NCI-H1092 treated with DMSO at 0.1 percent for 48 hours (cell line): ENCODE data around the gene IGF2BP2.
"Not testable (repeated sequence)": the region's sequence is repeated elsewhere in the genome, so short reads cannot be mapped to it uniquely, and the experiment has no call there.

ENCODE experiments used
- DNase-seq: peaks from one replicate; lab custom pipeline; 2025; lab: John Stamatoyannopoulos, UW

IGF2BP2 gene

DNA sequence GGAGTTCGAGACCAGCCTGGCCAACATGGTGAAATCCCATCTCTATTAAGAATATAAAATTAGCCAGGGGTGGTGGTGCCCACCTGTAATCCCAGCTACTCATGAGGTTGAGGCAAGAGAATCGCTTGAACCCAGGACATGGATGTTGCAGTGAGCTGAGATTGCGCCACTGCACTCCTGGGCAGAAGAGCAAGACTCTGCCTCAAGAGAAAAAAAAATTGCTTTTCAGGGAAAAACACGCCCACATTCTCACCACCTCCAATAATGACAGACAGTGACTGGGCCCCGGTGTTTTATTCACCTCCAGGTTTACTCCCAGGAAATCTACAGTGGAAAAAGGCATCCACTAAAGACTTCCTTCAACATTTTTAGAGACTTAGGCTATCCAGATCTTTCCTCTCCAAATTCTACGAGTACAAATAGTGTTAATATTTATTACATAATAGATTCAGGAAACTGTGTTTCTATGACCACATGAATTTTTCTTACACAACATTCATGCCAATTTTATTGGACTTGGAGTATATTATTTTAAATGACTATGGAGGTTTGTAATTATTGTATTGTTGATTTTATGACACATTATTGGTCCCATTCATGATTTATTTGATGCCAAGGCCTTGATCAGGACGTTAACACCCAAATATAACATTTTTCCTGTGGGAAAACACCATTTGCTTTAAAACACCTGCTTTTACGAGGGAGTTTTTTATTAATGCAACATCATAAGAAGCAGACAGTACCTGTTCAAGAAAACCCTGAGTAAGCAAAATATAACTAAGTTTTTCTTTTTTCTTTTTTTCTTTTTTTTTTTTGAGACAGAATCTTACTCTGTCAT is 26.6 kb downstream of the IGF2BP2 start:
- no peak for DNase-seq

- no peak for DNase-seq
These were observed 27.5 kb downstream of the IGF2BP2 start for GRCh38 chr3:185797108-185797881.

GRCh38 chr3:185796431-185797107 is 28.3 kb downstream of the IGF2BP2 start:
- no peak for DNase-seq

GRCh38 chr3:185793381-185793780 is 31.5 kb downstream of the IGF2BP2 start:
- no peak for DNase-seq

- no peak for DNase-seq
These were observed 31.9 kb downstream of the IGF2BP2 start for GRCh38 chr3:185792955-185793354.

GRCh38 chr3:185789891-185790830 is 34.7 kb downstream of the IGF2BP2 start:
- DNase-seq = no peak

DNA sequence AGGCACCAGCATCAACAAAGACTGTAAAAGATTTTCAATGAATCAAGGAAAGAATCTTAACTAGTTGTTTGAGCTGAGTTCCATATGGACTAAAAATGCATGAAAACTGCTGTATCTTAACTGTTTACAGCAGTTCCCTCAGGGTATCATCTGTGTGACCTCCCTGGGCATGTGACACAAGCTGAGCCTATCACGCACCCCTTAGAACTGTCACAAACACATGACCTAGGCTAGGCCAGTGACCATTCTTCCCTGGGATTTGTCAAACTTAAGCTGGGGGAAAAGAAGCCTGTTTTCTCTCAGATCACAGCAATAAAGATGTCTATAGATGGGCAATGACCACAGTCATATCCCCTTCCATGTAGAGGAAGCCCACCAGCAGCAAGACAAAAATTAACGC is 35.7 kb downstream of the IGF2BP2 start:
- no peak for DNase-seq

GRCh38 chr3:185788292-185788691 is 36.5 kb downstream of the IGF2BP2 start:
- no peak for DNase-seq

GRCh38 chr3:185786956-185787877 is 37.6 kb downstream of the IGF2BP2 start:
- DNase-seq = no peak

DNA sequence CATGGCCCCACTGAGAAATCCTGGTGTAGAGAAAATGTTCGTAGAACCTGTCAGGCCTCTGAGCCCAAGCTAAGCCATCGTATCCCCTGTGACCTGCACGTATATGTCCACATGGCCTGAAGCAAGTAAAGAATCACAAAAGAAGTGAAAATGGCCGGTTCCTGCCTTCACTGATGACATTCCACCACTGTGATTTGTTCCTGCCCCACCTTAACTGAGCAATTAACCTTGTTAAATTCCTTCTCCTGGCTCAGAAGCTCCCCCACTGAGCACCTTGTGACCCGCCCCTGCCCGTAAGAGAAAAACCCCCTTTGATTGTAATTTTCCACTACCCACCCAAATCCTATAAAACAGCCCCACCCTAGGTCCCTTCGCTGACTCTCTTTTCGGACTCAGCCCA is 38.6 kb downstream of the IGF2BP2 start:
- DNase-seq = not testable (repeated sequence)

DNA sequence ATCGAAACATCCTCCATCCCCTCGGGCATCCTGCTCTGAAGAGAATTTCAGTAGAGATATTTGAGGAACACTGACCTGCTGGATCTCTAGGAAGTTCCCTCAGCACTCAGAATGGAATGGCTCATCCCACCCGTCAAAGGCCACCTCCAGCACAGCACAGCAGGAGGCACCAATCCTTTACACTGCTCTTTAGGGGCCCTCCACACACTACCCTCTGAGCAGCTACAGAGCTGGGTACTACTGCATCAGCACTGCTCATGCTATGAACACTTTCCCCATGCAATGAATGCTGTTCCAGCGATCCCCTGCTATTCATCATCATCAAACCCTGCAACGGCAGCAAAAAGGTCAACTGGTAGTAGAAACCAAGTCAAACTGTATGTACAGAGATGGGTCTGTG is 40.5 kb downstream of the IGF2BP2 start:
- no peak for DNase-seq

- no peak for DNase-seq
These were observed 43.1 kb downstream of the IGF2BP2 start for GRCh38 chr3:185781759-185782158.

GRCh38 chr3:185779461-185779860 is 45.4 kb downstream of the IGF2BP2 start:
- no peak for DNase-seq

DNA sequence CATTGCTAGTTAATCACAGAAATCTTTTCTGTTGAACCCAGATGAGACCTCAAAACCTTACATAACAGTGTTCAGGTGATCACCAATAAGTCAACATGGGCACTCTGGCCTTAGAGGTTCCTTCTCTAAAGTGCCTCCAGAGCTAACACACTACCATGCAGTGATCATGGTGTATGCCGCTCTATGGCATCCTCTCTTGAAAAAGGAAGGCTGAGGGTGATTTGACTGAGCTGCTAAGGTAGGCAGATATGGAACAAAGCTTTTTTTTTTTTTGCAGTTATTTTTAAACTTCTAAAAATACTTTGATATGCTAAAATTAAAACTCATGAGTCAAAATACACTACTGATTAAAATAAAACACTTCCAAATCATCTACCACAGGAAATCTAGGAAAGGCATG is 46.0 kb downstream of the IGF2BP2 start:
- DNase-seq = no peak

- no peak for DNase-seq
These were observed 46.7 kb downstream of the IGF2BP2 start for GRCh38 chr3:185778094-185778493.

GRCh38 chr3:185770109-185770508 is 54.7 kb downstream of the IGF2BP2 start:
- no peak for DNase-seq

DNA sequence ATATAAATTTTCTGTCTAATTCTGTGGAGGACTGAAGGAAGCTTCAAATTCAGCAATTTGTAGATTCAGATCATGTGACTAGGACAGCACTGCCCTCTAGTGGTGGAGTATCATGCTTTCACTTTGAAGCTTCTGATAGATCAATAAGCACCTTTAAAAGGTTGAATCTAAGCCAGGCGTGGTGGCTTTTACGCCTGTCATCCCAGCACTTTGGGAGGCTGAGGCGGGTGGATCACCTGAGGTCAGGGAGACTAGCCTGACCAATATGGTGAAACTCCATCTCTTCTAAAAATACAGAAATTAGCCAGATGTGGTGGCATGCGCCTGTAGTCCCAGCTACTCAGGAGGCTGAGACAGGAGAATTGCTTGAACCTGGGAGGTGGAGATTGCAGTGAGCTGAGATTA is 56.3 kb downstream of the IGF2BP2 start:
- DNase-seq = peak; percentile 38

GRCh38 chr3:185767002-185767688 is 57.7 kb downstream of the IGF2BP2 start:
- no peak for DNase-seq

- no peak for DNase-seq
These were observed 58.4 kb downstream of the IGF2BP2 start for GRCh38 chr3:185766329-185767001.
